GM19438 (cell line): ENCODE measurements around the gene RBP4.

Experiments used
- ATAC-seq: cut with Tn5 transposase; IDR thresholded peaks from one replicate; pipeline ENCODE4 v1.9.1; 2021; ENCODE audit warnings: low read depth; ENCODE audit not compliant: unreplicated experiment

Gene RBP4

GRCh38 chr10:93597075-93597599 is 3.9 kb downstream of the RBP4 start:
- ATAC-seq = no peak

DNA sequence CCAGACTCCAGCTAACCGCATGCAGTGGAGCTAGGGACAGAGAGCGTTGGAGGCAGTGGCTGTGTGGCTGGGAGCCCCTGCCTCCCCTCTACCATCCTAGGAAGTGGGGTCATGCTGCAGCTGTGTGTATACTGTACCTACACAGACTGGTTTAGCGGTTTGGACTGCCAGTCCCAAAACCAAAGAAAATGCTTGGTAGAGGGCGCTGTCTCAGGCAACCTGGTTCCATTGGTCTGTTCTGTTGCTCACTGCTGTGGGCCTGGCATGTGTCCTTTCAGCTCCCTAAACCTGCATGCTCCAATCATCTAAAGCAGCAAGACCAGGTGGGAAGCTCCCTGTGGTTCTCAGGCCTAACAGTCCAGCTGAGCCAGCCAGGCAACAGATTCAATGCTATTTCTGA is 4.5 kb downstream of the RBP4 start:
- ATAC-seq = no peak

- no peak for ATAC-seq
Measured at GRCh38 chr10:93595378-93596161, 5.5 kb downstream of the RBP4 start.

DNA sequence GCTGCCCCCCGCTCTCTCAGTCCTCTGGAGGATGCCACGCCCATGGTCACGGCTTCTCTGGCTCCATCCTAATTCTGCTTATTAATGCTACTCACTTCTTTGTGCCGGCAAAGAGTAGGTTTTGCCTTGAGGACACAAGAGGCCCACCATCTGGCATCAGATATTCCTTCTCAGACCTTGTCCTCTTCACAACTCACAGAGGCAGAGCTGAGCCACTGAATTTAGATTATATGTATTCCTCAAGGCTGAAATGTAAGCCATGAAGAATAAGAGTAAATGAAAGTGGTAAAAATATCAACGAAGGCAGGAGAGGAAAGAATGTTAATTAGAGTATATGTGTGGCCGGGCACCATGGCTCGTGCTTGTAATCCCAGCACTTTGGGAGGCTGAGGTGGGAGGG is 6.5 kb downstream of the RBP4 start:
- ATAC-seq = no peak

DNA sequence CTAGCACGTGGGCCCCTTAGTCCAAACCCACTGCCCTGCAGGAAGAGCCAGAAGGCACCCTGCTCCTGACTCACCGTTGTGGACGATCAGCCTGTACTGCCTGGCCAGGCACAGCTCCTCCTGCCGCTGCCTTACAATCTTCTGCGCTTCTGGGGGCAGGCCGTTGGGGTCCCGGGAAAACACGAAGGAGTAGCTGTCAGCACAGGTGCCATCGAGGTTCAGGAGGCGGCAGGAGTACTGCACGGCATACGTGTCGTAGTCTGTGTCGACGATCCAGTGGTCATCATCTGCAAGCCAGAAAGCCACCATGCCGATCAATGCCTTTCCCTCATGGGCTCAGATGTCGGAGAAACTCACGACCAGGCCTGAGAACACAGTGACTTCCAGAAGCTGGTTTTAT is 7.3 kb downstream of the RBP4 start:
- no peak for ATAC-seq

GRCh38 chr10:93593254-93593653 is 7.8 kb downstream of the RBP4 start:
- ATAC-seq = no peak

GRCh38 chr10:93591065-93591808 is 9.8 kb downstream of the RBP4 start:
- no peak for ATAC-seq

GRCh38 chr10:93590638-93591037 is 10.4 kb downstream of the RBP4 start:
- no peak for ATAC-seq

DNA sequence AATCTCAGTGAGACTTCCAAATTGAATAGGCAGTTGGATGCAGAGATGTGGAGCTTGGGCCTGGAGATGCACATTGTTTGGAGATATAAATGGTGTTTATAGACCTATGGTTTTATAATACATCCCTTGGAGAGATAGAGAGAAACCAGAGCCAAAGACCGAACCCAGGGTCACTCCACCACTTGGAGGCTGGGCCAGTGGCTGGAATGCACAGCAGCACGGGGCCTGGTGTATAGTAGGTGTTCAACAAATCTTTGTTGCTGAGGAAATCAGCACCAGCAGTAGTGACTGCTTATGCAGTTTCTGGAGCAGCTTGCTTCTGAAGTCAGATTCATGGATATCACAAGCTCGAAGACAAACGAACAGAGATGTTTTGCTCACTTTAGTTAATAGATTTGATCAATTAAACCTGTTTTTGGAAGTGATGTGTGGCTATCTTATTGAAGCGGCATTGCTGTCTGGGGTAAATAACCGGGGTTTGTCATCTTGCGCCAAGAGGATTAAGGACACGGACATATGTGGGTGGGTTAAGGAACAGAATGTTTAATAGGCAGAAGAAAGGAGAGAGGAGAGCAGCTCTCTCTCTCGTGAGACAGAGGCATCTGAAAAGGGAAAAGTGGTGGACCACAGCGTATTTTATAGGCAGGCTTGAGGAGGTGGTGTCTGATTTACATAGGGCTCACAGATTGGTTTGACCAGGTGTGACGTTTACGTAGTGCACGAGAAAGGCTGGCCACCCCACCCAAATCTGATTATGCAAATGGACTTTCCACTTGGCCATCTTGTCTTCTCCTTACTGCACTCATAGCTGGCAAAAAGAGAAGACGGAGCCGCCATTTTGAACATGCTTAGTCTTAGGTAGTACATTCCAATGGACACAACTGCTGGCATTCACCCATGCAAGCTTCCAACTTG is 11.1 kb downstream of the RBP4 start:
- ATAC-seq = no peak

DNA sequence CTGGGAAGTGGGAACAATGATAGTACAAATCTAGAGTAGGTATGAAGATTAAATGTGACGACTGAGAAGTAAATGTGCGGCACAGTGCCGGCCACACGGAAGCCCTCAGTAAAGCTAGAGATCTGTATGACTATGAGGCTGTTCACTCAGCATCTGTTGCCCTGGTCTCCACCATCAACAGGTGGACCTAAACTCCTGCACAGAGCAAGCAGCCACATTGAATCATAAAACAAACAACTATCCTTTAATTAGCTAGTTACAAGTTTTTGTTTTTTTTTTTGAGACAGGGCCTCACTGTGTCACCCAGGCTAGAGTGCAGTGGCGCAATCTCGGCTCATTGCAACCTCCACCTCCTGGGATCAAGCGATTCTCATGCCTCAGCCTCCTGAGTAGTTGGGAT is 16.6 kb downstream of the RBP4 start:
- no peak for ATAC-seq

- no peak for ATAC-seq
Measured at GRCh38 chr10:93580828-93581227, 20.2 kb downstream of the RBP4 start.

- ATAC-seq = no peak
Measured at GRCh38 chr10:93579985-93580711, 20.9 kb downstream of the RBP4 start.

DNA sequence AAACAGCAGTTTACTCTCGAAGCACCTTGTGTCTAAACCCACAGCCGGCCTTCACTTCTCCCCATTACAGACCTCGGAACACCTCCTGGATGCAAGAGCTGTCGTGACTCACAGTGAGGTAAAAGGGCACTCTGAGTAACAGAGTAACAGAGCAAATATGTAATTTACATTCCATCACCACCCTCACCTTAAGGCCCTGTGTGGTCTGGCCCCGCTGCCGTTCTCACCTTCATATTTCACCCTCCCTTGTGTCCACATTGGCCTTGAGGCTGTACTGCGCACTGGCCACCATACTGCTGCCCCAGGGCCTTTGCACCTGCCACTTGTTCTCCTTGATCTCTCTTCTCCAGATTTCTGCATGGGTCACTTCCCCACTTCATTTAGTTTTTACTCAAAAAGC is 21.9 kb downstream of the RBP4 start:
- no peak for ATAC-seq

GRCh38 chr10:93577565-93577964 is 23.5 kb downstream of the RBP4 start:
- no peak for ATAC-seq

- ATAC-seq = no peak
Measured at GRCh38 chr10:93576888-93577287, 24.1 kb downstream of the RBP4 start.

DNA sequence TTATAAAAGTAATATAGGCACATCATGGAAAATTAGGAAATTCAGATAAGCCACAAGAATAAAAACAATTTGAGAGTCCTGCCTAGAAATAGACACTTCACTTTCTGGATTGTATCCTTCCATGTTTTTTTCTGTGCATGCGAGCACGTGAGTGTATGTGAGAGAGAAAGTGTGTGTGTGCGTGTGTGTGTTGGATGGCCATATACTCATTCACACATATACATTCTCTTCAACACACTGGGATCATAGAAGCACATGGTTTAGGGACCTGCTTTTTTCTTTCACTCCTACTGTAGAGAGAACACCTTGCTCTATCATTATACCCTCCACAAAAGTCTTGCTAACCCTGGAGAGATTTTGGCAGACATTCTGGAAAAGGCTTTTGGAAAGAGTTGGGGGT is 27.1 kb downstream of the RBP4 start:
- ATAC-seq = no peak

- ATAC-seq = no peak
Measured at GRCh38 chr10:93573051-93573909, 27.8 kb downstream of the RBP4 start.

DNA sequence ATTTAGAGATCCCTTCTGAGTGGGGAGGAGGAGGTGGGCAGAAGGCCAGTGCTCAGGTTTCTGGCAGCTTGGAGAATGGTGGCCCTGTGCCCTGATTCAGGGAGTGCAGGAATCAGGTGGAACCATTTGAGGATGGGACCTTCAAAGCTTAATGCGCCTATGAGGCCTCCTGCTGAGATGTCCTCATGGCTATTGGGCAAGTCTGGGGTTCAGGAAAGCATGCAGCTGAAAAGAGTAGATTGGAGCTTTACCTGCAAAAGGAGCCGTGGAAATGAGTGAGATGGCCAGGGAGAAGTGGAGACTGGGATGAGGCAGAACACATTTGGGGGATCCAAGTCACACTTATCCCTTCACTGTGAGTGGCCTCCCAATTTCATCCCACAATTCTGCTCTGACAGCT is 28.4 kb downstream of the RBP4 start:
- no peak for ATAC-seq

DNA sequence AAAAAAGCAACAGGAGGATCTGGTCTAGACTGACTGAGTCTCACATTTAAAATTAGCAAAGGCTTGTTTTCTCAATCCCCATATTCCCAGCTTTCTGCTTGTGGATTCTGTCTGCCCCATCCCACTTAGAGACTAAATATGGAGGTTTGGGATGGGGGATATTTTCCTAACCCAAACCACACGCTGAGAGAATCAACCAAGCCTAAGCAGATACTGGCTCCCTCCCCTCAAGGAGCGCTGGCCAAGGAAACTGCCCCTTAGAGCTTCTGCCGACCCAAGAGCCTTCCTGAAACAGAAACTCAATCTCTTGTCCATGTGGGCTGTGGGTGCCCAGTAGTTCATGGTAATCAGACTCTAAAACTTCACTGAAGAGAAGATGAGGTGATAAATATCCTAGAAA is 30.7 kb downstream of the RBP4 start:
- ATAC-seq = no peak

DNA sequence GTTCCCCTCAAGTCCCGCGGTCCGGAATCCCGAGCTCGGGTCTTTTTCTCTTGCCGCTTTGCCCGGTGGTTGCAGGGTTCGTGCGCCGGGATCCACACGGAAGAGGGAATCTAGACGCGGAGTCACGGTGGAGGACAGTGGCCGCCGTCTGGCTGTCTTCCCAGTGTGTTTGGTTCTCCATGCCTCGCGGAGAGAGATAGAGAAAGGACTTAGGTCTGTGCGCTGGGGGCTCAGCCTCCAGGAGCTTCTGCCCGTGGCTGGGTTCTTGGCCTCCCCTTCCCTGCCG is 33.0 kb downstream of the RBP4 start:
- no peak for ATAC-seq
